Subcutaneous abdominal adipose tissue (tissue), 5 donors: ENCODE data around the gene RNF114.
"Not testable (repeated sequence)": the region's sequence is repeated elsewhere in the genome, so short reads cannot be mapped to it uniquely, and the experiment has no call there.

Source experiments
- H3K27ac ChIP-seq: one replicate; pipeline ENCODE4 v1.7.0; 2013; ENCODE audit warnings: low read depth, mild to moderate bottlenecking, inconsistent platforms, low read length, moderate library complexity
- H3K27me3 ChIP-seq, 5 donors: one replicate each; pipeline ENCODE4 v1.7.0; 2013; ENCODE audit warnings: low read length in 5 of 5, inconsistent platforms in 1 of 5; ENCODE audit not compliant: control insufficient read depth in 5 of 5, insufficient read depth in 4 of 5
- H3K36me3 ChIP-seq, 5 donors: one replicate each; pipeline ENCODE4 v1.7.0; 2013; ENCODE audit warnings: low read length in 5 of 5; ENCODE audit not compliant: control insufficient read depth in 5 of 5, insufficient read depth in 5 of 5
- H3K4me1 ChIP-seq, 5 donors: one replicate each; pipeline ENCODE4 v1.7.0; 2013; ENCODE audit warnings: low read length in 5 of 5, mild to moderate bottlenecking in 3 of 5, moderate library complexity in 1 of 5; ENCODE audit not compliant: control insufficient read depth in 5 of 5, insufficient read depth in 5 of 5
- H3K4me3 ChIP-seq, 5 donors: one replicate each; pipeline ENCODE4 v1.7.0; 2013; ENCODE audit warnings: low read length in 5 of 5, low read depth in 1 of 5
- H3K9ac ChIP-seq, 5 donors: one replicate each; pipeline ENCODE4 v1.7.0; 2013; ENCODE audit warnings: low read length in 5 of 5, mild to moderate bottlenecking in 4 of 5, moderate library complexity in 3 of 5
- H3K9me3 ChIP-seq, 5 donors: one replicate each; pipeline ENCODE4 v1.7.0; 2013; ENCODE audit warnings: low read length in 5 of 5; ENCODE audit not compliant: control insufficient read depth in 5 of 5
- donor health status: healthy.
- donor health status: healthy.
- donor health status: healthy.
- donor health status: healthy.
- donor health status: healthy.

Gene RNF114

GRCh38 chr20:49993301-49993751 lies 57.1 kb downstream of the RNF114 start:
- no peak overlapping the region for H3K4me3 ChIP-seq
- H3K27ac ChIP-seq, result peak overlapping the region; percentile 27
- H3K27me3 ChIP-seq, result peaks cover 0 to 18% (median 0%) of the 10 kb centered on the region in 5 donors
- H3K9me3 ChIP-seq, result no peaks in the 10 kb centered on the region
- H3K4me1 ChIP-seq, result peaks cover 6 to 44% (median 31%) of the 10 kb centered on the region in 5 donors
- H3K9ac ChIP-seq, result no peak overlapping the region
- H3K36me3 ChIP-seq, result peaks cover 0 to 2% (median 0%) of the 10 kb centered on the region in 5 donors

- Histone ChIP-seq H3K9me3 (no peaks in the 10 kb centered on the region), H3K4me3 (no peak overlapping the region), H3K27ac (no peak overlapping the region), H3K27me3 (peaks cover 0 to under 1% (median 0%) of the 10 kb centered on the region in 5 donors), H3K4me1 (peaks cover 0 to 22% (median 13%) of the 10 kb centered on the region in 5 donors), H3K9ac (no peak overlapping the region), H3K36me3 (no peaks in the 10 kb centered on the region)
Measured at GRCh38 chr20:49995586-49995985, 59.4 kb downstream of the RNF114 start.

- not testable (repeated sequence) for H3K4me3 ChIP-seq, H3K36me3 ChIP-seq, H3K27me3 ChIP-seq, H3K27ac ChIP-seq, H3K9ac ChIP-seq, H3K9me3 ChIP-seq
- peaks cover 0 to 18% (median 7%) of the 10 kb centered on the region in 5 donors for H3K4me1 ChIP-seq
Measured at GRCh38 chr20:49998478-49999188, 62.4 kb downstream of the RNF114 start.

GRCh38 chr20:49999329-49999728 lies 63.1 kb downstream of the RNF114 start:
- no peak overlapping the region for H3K4me3 ChIP-seq
- H3K27me3 ChIP-seq, result peaks cover 0 to 4% (median 0%) of the 10 kb centered on the region in 5 donors
- H3K36me3 ChIP-seq, result no peaks in the 10 kb centered on the region
- H3K9me3 ChIP-seq, result no peaks in the 10 kb centered on the region
- no peak overlapping the region for H3K9ac ChIP-seq
- H3K4me1 ChIP-seq, result peaks cover 0 to 13% (median 3%) of the 10 kb centered on the region in 5 donors
- no peak overlapping the region for H3K27ac ChIP-seq

DNA sequence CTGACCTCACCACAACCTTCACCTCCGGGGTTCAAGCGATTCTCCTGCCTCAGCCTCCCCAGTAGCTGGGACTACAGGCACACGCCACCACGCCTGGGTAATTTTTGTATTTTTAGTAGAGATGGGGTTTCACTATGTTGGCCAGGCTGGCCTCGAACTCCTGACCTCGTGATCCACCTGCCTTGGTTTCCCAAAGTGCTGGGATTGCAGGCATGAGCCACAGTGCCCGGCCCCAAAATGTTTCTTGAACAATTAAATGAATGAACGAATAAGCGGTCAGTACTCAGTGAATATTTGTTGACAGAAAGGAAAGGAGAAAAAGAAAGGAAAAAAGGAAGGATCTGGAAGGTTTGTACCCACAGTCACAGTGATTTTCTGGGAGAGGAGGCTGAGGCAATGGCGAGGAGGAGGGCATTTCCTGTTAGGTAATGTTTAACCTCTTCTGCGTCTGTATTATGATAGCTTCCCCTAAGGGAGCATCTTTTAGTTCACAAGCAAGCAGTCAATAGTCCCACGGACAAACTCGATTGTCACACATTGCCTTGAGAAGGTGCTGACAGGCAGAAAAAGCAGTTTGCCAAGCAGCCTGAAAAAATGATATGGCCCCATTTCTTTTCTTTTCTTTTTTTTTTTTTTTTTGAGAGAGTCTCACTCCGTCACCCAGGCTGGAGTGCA lies 64.5 kb downstream of the RNF114 start:
- not testable (repeated sequence) for H3K27ac ChIP-seq, H3K9ac ChIP-seq, H3K27me3 ChIP-seq, H3K4me3 ChIP-seq, H3K36me3 ChIP-seq, H3K9me3 ChIP-seq
- peaks cover 0 to 22% (median 0%) of the 10 kb centered on the region in 5 donors for H3K4me1 ChIP-seq

DNA sequence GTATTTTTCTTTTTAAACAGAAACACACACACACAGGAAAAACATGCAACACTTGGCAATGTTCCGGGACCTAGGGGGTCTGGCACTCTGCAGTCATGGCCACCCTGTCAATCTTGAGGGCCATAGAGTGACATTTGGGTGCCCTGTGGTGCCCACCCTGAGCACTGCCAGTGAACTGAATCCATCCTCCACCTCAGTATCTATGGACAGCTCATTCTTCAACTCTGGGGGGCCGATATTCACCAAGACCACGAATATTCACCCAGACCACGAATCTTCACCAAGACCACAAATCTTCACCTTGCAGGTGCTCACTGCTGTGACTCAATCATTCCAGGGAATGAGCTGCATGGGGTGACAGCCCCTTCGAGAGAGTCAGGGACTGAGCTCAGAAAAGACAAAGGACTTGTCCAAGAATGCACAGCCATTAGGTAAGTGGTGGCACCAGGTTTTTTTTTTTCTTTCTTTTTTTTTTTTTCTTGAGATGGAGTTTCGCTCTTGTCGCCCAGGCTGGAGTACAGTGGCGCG lies 65.7 kb downstream of the RNF114 start:
- H3K9ac ChIP-seq, result no peak overlapping the region
- no peak overlapping the region for H3K27ac ChIP-seq
- peaks cover 0 to 4% (median 0%) of the 10 kb centered on the region in 5 donors for H3K27me3 ChIP-seq
- peaks cover 0 to 27% (median 0%) of the 10 kb centered on the region in 5 donors for H3K4me1 ChIP-seq
- no peaks in the 10 kb centered on the region for H3K9me3 ChIP-seq
- no peaks in the 10 kb centered on the region for H3K36me3 ChIP-seq
- no peak overlapping the region for H3K4me3 ChIP-seq

DNA sequence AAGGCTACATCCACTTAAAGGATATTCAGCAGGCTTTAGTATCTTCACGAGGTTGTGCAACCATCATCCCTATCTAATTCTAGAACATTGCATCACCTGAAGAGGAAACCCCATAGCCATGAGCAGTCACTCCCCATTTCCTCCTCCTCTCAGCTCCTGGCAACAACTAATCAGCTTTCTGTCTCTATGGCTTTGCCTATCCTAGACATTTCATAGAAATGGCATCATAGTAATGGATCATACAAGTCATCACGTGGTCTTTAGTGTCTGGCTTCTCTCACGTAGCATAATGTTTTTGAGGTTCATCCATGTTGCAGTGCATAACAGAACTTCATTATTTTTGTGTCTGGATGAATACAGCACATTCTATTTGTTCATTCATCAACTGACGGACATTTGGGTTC lies 67.1 kb downstream of the RNF114 start:
- peaks cover 0 to 27% (median 0%) of the 10 kb centered on the region in 5 donors for H3K4me1 ChIP-seq
- no peak overlapping the region for H3K27ac ChIP-seq
- H3K9ac ChIP-seq, result no peak overlapping the region
- no peaks in the 10 kb centered on the region for H3K36me3 ChIP-seq
- H3K9me3 ChIP-seq, result no peaks in the 10 kb centered on the region
- peaks cover 0 to 4% (median 0%) of the 10 kb centered on the region in 5 donors for H3K27me3 ChIP-seq
- no peak overlapping the region for H3K4me3 ChIP-seq
